ENCODE results near the gene SKAP2.

SKAP2 gene

GRCh38 chr7:26857506-26858240 lies 6.7 kb downstream of the SKAP2 start:
- H3K4me1 ChIP-seq (ENCODE audit: control insufficient read depth, insufficient read depth, low read length): no peaks in the 10 kb centered on the region; the same call in 1 of the 2 replicates
- no peaks in the 10 kb centered on the region for H3K9me3 ChIP-seq (ENCODE audit: control insufficient read depth, insufficient read depth, low read length)
- WGBS (ENCODE audit: insufficient coverage, insufficient read length): no CpG with 5 or more reads among the region's 34 CpGs
- H3K27ac ChIP-seq (ENCODE audit: low read length): no peak overlapping the region
- no peaks in the 10 kb centered on the region for H3K36me3 ChIP-seq (ENCODE audit: control insufficient read depth, insufficient read depth, low read length)
- no peak for DNase-seq (ENCODE audit: low read depth, low spot score)
- no peak overlapping the region for H3K4me3 ChIP-seq (ENCODE audit: low read length)
- peaks cover 6% of the 10 kb centered on the region; the same call in 1 of the 2 replicates for H3K27me3 ChIP-seq (ENCODE audit: control insufficient read depth, insufficient read depth, low read length)

DNA sequence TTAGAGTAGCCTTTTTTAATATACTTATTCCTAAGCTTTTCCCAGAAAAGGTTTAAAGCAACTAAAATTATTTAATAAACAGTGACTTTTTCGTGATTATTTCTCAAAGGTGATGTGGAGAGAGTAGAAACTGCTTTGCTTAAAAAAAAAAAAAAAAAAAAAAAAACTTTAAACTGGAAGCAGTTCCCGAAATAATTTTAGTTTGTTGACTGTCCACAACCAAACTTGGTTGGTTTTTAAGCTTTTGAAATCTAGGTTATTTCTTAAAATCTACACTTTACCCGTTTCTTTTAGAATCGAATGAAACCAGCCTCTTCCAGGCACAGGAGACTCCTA lies 7.3 kb downstream of the SKAP2 start:
- WGBS (ENCODE audit: insufficient coverage, insufficient read length): no CpG with 5 or more reads among the region's 4 CpGs
- no peak overlapping the region for H3K27ac ChIP-seq (ENCODE audit: low read length)
- no peaks in the 10 kb centered on the region for H3K36me3 ChIP-seq (ENCODE audit: control insufficient read depth, insufficient read depth, low read length)
- peaks cover 6% of the 10 kb centered on the region; the same call in 1 of the 2 replicates for H3K27me3 ChIP-seq (ENCODE audit: control insufficient read depth, insufficient read depth, low read length)
- DNase-seq (ENCODE audit: low read depth, low spot score): no peak
- H3K9me3 ChIP-seq (ENCODE audit: control insufficient read depth, insufficient read depth, low read length): no peaks in the 10 kb centered on the region
- no peaks in the 10 kb centered on the region; the same call in 1 of the 2 replicates for H3K4me1 ChIP-seq (ENCODE audit: control insufficient read depth, insufficient read depth, low read length)
- H3K4me3 ChIP-seq (ENCODE audit: low read length): no peak overlapping the region

DNA sequence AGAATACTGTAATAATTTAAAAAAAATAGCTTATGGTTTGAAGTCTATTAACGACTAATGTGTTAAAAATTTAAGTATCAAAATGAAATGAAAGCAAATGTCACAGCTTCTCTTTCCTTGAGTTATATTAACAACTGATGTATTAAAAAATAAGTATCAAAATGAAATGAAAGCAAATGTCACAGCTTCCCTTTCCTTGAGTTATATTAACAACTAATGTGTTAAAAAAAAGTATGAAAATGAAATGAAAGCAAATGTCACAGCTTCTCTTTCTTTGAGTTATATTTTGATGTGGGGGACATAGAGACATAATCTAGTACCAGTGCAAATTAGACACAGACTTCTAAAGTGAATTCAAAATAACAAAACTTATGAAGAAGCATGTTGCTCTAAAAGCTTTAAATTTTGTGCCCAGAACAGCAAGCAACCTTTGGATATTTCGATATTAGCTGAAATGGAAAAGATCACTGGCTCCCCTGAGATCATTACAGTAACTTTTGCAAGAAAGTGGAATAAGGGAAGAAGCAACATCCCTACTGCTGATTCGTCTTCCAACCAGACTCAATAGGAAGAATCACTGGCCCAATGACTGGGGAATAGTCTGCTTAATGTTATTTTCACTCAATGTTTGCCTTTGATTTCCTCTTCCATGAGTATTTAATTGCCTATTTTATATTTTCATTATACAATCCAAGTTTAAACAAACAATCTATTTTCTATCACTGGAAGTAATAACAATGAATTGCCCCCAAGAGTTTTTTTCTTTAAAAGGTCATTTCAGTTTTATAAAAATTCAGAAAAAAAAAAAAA lies 8.0 kb downstream of the SKAP2 start:
- WGBS (ENCODE audit: insufficient coverage, insufficient read length): no CpG with 5 or more reads among the region's 3 CpGs

DNA sequence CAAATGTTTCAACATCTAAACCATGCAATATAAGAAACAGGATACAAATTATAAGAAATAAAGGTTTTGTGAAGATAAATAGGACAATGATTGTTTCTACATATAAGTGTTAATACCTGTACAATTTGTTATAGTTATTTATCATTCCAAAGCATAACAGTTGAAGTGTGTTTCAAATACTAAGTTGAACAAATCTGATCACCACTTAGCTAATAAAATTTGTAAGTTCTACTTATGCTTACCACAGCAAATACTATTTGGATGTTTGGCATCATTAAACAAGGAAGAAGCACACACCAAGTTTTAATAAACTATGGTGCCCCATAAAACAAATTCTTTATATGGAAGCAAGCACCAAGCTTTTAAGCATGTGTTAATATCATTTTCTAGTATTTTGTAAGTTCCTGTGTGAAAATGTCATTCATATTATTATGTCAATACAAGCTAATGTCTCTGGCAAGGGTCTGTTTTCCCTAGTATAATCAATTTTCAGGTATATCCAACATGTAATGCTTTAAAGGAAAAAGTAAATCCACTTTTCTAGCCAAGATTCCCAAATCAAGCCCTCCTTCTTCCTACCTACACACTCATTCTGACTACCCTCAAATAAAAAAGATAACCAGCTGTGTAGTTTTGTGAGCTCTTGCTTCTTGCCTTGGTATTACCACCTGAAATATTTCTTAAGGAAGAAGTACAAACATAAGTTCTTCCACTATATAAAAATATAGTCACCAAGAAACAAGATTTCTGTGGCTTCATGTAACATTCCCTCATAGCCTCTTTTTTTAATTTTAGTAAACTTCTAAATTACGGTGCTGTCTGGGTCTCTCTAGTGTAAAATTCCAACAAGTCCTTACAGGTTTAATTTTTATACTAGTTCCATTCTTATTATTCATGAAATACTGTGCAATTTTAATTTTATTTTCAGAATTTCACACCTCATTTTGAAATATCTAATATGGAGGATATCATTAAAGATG lies 9.2 kb downstream of the SKAP2 start:
- Histone ChIP-seq H3K4me3 (ENCODE audit: low read length) (no peak overlapping the region), H3K4me1 (ENCODE audit: control insufficient read depth, insufficient read depth, low read length) (no peaks in the 10 kb centered on the region; the same call in 1 of the 2 replicates), H3K27me3 (ENCODE audit: control insufficient read depth, insufficient read depth, low read length) (peaks cover 6% of the 10 kb centered on the region; the same call in 1 of the 2 replicates), H3K27ac (ENCODE audit: low read length) (no peak overlapping the region), H3K9me3 (ENCODE audit: control insufficient read depth, insufficient read depth, low read length) (no peaks in the 10 kb centered on the region), H3K36me3 (ENCODE audit: control insufficient read depth, insufficient read depth, low read length) (no peaks in the 10 kb centered on the region)
- DNase-seq (ENCODE audit: low read depth, low spot score): no peak
- no CpG with 5 or more reads among the region's 1 CpG for WGBS (ENCODE audit: insufficient coverage, insufficient read length)

More for the DNA sequence above, 8.0 kb downstream of the SKAP2 start:
- Histone ChIP-seq H3K4me1 (ENCODE audit: control insufficient read depth, insufficient read depth, low read length) (no peaks in the 10 kb centered on the region; the same call in 1 of the 2 replicates), H3K9me3 (ENCODE audit: control insufficient read depth, insufficient read depth, low read length) (no peaks in the 10 kb centered on the region), H3K27me3 (ENCODE audit: control insufficient read depth, insufficient read depth, low read length) (peaks cover 6% of the 10 kb centered on the region; the same call in 1 of the 2 replicates), H3K4me3 (ENCODE audit: low read length) (no peak overlapping the region), H3K27ac (ENCODE audit: low read length) (no peak overlapping the region), H3K36me3 (ENCODE audit: control insufficient read depth, insufficient read depth, low read length) (no peaks in the 10 kb centered on the region)
- DNase-seq (ENCODE audit: low read depth, low spot score): no peak

GRCh38 chr7:26853788-26854393 lies 10.5 kb downstream of the SKAP2 start:
- Histone ChIP-seq H3K36me3 (ENCODE audit: control insufficient read depth, insufficient read depth, low read length) (no peaks in the 10 kb centered on the region), H3K27ac (ENCODE audit: low read length) (no peak overlapping the region), H3K4me1 (ENCODE audit: control insufficient read depth, insufficient read depth, low read length) (no peaks in the 10 kb centered on the region; the same call in 1 of the 2 replicates), H3K27me3 (ENCODE audit: control insufficient read depth, insufficient read depth, low read length) (peaks cover 6% of the 10 kb centered on the region; the same call in 1 of the 2 replicates), H3K9me3 (ENCODE audit: control insufficient read depth, insufficient read depth, low read length) (no peaks in the 10 kb centered on the region), H3K4me3 (ENCODE audit: low read length) (no peak overlapping the region)
- WGBS (ENCODE audit: insufficient coverage, insufficient read length): no CpG with 5 or more reads among the region's 4 CpGs
- no peak for DNase-seq (ENCODE audit: low read depth, low spot score)

- H3K27ac ChIP-seq (ENCODE audit: low read length): no peak overlapping the region
- 0 out of 2 replicates have a peak, but pooled peaks cover 1% of the 10 kb centered on the region for H3K27me3 ChIP-seq (ENCODE audit: control insufficient read depth, insufficient read depth, low read length)
- DNase-seq (ENCODE audit: low read depth, low spot score): no peak
- no peaks in the 10 kb centered on the region for H3K4me1 ChIP-seq (ENCODE audit: control insufficient read depth, insufficient read depth, low read length)
- H3K9me3 ChIP-seq (ENCODE audit: control insufficient read depth, insufficient read depth, low read length): no peaks in the 10 kb centered on the region
- H3K36me3 ChIP-seq (ENCODE audit: control insufficient read depth, insufficient read depth, low read length): no peaks in the 10 kb centered on the region
- no CpG with 5 or more reads among the region's 8 CpGs for WGBS (ENCODE audit: insufficient coverage, insufficient read length)
- no peak overlapping the region for H3K4me3 ChIP-seq (ENCODE audit: low read length)
Observed at GRCh38 chr7:26850193-26850651, 14.2 kb downstream of the SKAP2 start.

DNA sequence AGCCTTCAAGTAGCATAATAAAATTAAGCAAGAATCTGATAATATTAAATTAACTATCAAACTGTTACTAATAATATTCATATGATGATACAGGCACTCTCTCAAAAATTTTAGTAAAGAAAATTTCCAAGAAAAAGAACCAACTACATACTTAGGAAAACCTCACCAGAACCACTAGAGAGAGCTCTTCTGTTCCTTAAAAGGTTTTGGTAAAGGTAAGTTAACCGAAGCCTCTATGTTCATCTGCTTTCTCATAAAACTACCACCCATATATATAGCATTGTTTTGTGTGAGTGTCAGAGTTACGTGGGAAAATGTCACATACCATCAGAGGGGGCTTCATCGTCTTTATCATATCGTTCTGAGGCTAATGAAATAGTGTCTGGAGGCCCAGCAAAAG lies 20.7 kb downstream of the SKAP2 start:
- Histone ChIP-seq H3K4me3 (ENCODE audit: low read length) (no peak overlapping the region), H3K27ac (ENCODE audit: low read length) (no peak overlapping the region), H3K4me1 (ENCODE audit: control insufficient read depth, insufficient read depth, low read length) (no peaks in the 10 kb centered on the region), H3K36me3 (ENCODE audit: control insufficient read depth, insufficient read depth, low read length) (no peaks in the 10 kb centered on the region), H3K9me3 (ENCODE audit: control insufficient read depth, insufficient read depth, low read length) (no peaks in the 10 kb centered on the region), H3K27me3 (ENCODE audit: control insufficient read depth, insufficient read depth, low read length) (no peaks in the 10 kb centered on the region)
- no CpG with 5 or more reads among the region's 4 CpGs for WGBS (ENCODE audit: insufficient coverage, insufficient read length)
- no peak for DNase-seq (ENCODE audit: low read depth, low spot score)

- no peak overlapping the region for H3K4me3 ChIP-seq (ENCODE audit: low read length)
- no peak for DNase-seq (ENCODE audit: low read depth, low spot score)
- H3K9me3 ChIP-seq (ENCODE audit: control insufficient read depth, insufficient read depth, low read length): no peaks in the 10 kb centered on the region
- WGBS (ENCODE audit: insufficient coverage, insufficient read length): no CpG with 5 or more reads among the region's 2 CpGs
- H3K36me3 ChIP-seq (ENCODE audit: control insufficient read depth, insufficient read depth, low read length): no peaks in the 10 kb centered on the region
- no peaks in the 10 kb centered on the region for H3K4me1 ChIP-seq (ENCODE audit: control insufficient read depth, insufficient read depth, low read length)
- H3K27me3 ChIP-seq (ENCODE audit: control insufficient read depth, insufficient read depth, low read length): no peaks in the 10 kb centered on the region
- no peak overlapping the region for H3K27ac ChIP-seq (ENCODE audit: low read length)
Observed at GRCh38 chr7:26842897-26843296, 21.5 kb downstream of the SKAP2 start.

DNA sequence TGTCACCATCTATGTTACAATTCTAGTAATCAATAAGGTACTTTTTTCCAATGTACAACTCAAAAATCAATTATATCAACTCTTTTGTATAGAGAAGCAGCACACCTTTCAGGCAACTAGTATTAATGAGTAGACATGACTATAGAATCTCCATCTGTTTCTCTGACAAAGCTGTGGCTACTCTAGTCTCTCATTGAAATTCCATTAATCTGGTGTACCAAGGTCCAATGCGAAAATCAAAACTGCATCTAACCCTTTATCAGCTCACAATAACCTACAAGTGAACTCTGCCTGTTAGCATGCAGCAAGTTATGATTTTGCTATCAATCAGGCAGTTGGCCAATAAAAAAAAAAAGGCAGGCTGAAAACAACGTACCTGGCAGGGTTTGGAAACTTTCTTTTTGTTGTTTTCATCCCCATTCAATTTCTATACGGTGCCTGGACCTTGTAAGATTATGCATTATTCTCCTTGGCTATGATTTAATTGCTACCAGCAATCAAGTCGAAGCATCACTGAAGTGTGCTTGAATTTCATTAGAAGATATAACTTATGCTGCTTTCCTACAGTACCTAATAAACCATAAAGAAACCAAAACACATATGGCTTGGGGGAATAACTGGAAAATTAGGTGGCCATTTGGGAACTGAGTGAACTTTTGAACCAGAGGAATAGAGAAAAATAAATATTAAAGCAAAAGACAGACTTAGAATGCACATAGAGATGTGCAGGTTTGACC lies 23.2 kb downstream of the SKAP2 start:
- no peak overlapping the region for H3K4me3 ChIP-seq (ENCODE audit: low read length)
- no peaks in the 10 kb centered on the region for H3K9me3 ChIP-seq (ENCODE audit: control insufficient read depth, insufficient read depth, low read length)
- H3K27me3 ChIP-seq (ENCODE audit: control insufficient read depth, insufficient read depth, low read length): no peaks in the 10 kb centered on the region
- H3K4me1 ChIP-seq (ENCODE audit: control insufficient read depth, insufficient read depth, low read length): no peaks in the 10 kb centered on the region
- H3K36me3 ChIP-seq (ENCODE audit: control insufficient read depth, insufficient read depth, low read length): no peaks in the 10 kb centered on the region
- DNase-seq (ENCODE audit: low read depth, low spot score): no peak
- no peak overlapping the region for H3K27ac ChIP-seq (ENCODE audit: low read length)
- WGBS (ENCODE audit: insufficient coverage, insufficient read length): no CpG with 5 or more reads among the region's 4 CpGs
